CD8-positive, alpha-beta memory T cell (primary cell): Measurements from ENCODE around the gene INHA. TPM values are rescaled to one million over a fixed set of nuclear protein-coding genes. Genes with fewer than 3 reads are reported as not detected.

Source experiments
- CTCF ChIA-PET: fragments of 350-600 bp; sonication (Branson Sonifier 250); formaldehyde crosslinking; loops from one replicate; lab custom pipeline; 2021; ENCODE audit warnings: antibody characterized with exemption; lab: Charles Lee
- POLR2A ChIA-PET: fragments of 350-600 bp; sonication (Branson Sonifier 250); formaldehyde crosslinking; loops from one replicate; lab custom pipeline; 2021; ENCODE audit warnings: antibody characterized with exemption; lab: Charles Lee
- DNase-seq, 5 donors: peaks; one replicate each; pipeline versions ENCODE4 v3.0.0 to v3.0.0-alpha.2; 2020 to 2022; ENCODE audit warnings: mixed read lengths in 1 of 5
- H3K27ac ChIP-seq: one replicate; pipeline ENCODE4 v1.7.0; 2013; ENCODE audit warnings: low read depth, mild to moderate bottlenecking, low read length, moderate library complexity
- H3K27me3 ChIP-seq: 2 replicates; pipeline ENCODE4 v1.7.0; 2013; ENCODE audit warnings: low read length, mild to moderate bottlenecking; ENCODE audit not compliant: insufficient read depth, poor library complexity, severe bottlenecking
- H3K36me3 ChIP-seq: 2 replicates; pipeline ENCODE4 v1.7.0; 2013; ENCODE audit warnings: mild to moderate bottlenecking, low read length, moderate library complexity; ENCODE audit not compliant: insufficient read depth
- H3K4me1 ChIP-seq: 2 replicates; pipeline ENCODE4 v1.7.0; 2013; ENCODE audit warnings: mild to moderate bottlenecking, low read length, moderate library complexity; ENCODE audit not compliant: insufficient read depth
- H3K4me3 ChIP-seq: 2 replicates; pipeline ENCODE4 v1.7.0; 2013; ENCODE audit warnings: mild to moderate bottlenecking, low read length
- H3K9me3 ChIP-seq: 2 replicates; pipeline ENCODE4 v1.7.0; 2013; ENCODE audit warnings: mild to moderate bottlenecking, low read length
- H3K27ac Mint-ChIP-seq, 8 donors: one replicate each; pipeline ENCODE4 v1.8.0; 2020 to 2021; ENCODE audit warnings: mixed read lengths in 8 of 8, mild to moderate bottlenecking in 6 of 8, inconsistent platforms in 3 of 8, moderate library complexity in 3 of 8
- H3K27me3 Mint-ChIP-seq, 2 donors: one replicate each; pipeline ENCODE4 v1.8.0; 2020 to 2021; ENCODE audit warnings: mixed read lengths in 2 of 2, mild to moderate bottlenecking in 1 of 2, moderate library complexity in 1 of 2
- H3K36me3 Mint-ChIP-seq, 3 donors: one replicate each; pipeline ENCODE4 v1.8.0; 2020 to 2021; ENCODE audit warnings: mixed read lengths in 3 of 3, inconsistent platforms in 1 of 3, mild to moderate bottlenecking in 1 of 3
- H3K4me1 Mint-ChIP-seq, 3 donors: one replicate each; pipeline ENCODE4 v1.8.0; 2020 to 2021; ENCODE audit warnings: mixed read lengths in 3 of 3, inconsistent platforms in 1 of 3, mild to moderate bottlenecking in 1 of 3
- H3K4me3 Mint-ChIP-seq, 7 donors: one replicate each; pipeline ENCODE4 v1.8.0; 2020 to 2021; ENCODE audit warnings: mixed read lengths in 7 of 7, mild to moderate bottlenecking in 6 of 7, moderate library complexity in 4 of 7, inconsistent platforms in 2 of 7
- H3K9me3 Mint-ChIP-seq, 5 donors: one replicate each; pipeline ENCODE4 v1.8.0; 2020 to 2022; ENCODE audit warnings: mixed read lengths in 5 of 5, mild to moderate bottlenecking in 3 of 5, moderate library complexity in 2 of 5, inconsistent platforms in 1 of 5
- polyA plus RNA-seq: library from polyadenylated mRNA; unstranded; fragments of 300-500 nt; fragmentation: Illumina TruSeq; gene quantifications from one replicate; pipeline ENCODE4 v1.2.3, GENCODE V29; 2021
- total RNA-seq, 2 experiments: library from RNA; stranded (reverse); gene quantifications; one replicate each; pipeline ENCODE4 v1.2.3, GENCODE V29; 2021

INHA gene
- not detected for total RNA-seq
- polyA plus RNA-seq: not detected

- Mint-ChIP-seq H3K36me3 (no peaks in the 10 kb centered on the region), H3K27me3 (peaks cover 22 to 71% of the 10 kb centered on the region in 2 donors), H3K4me3 (peak within 1 kb of the TSS in 6 of 7 donors; percentile 22 to 81 (median 38)), H3K4me1 (peaks cover 0 to 7% (median 0%) of the 10 kb centered on the region in 3 donors), H3K27ac (no peak within 1 kb of the TSS), H3K9me3 (no peaks in the 10 kb centered on the region)
- DNase-seq: no peak
- Histone ChIP-seq H3K27ac (peak within 1 kb of the TSS; percentile 63), H3K27me3 (peaks cover 12% of the 10 kb centered on the region), H3K4me3 (no peak within 1 kb of the TSS), H3K4me1 (no peaks in the 10 kb centered on the region), H3K9me3 (no peaks in the 10 kb centered on the region), H3K36me3 (no peaks in the 10 kb centered on the region)
- ChIA-PET POLR2A (no interaction called here), CTCF (no interaction called here)
Observed at GRCh38 chr2:219572237-219573001, at the start of gene INHA. Gene INHA, plus strand, starts transcription at chr2:219572310. Its CDS starts 65 bp downstream, at chr2:219572375.

GRCh38 chr2:219523031-219523671 is 49.0 kb upstream of the INHA start:
- H3K9me3 ChIP-seq: no peaks in the 10 kb centered on the region
- no peaks in the 10 kb centered on the region for H3K36me3 ChIP-seq
- ChIA-PET POLR2A (no interaction called here), CTCF (no interaction called here)
- Mint-ChIP-seq H3K9me3 (no peaks in the 10 kb centered on the region), H3K27ac (peak overlapping the region in 1 of 8 donors; percentile 35), H3K27me3 (peaks cover 54 to 86% of the 10 kb centered on the region in 2 donors), H3K36me3 (peaks cover 0 to 4% (median 0%) of the 10 kb centered on the region in 3 donors), H3K4me1 (peaks cover 9 to 14% (median 14%) of the 10 kb centered on the region in 3 donors), H3K4me3 (peak overlapping the region in 4 of 7 donors; percentile 21 to 58 (median 42))
- H3K27me3 ChIP-seq: peaks cover 28% of the 10 kb centered on the region
- DNase-seq: no peak
- peak overlapping the region; percentile 56 for H3K27ac ChIP-seq
- H3K4me3 ChIP-seq: no peak overlapping the region
- peaks cover 4% of the 10 kb centered on the region for H3K4me1 ChIP-seq

- Histone ChIP-seq H3K27me3 (peaks cover 35% of the 10 kb centered on the region), H3K36me3 (no peaks in the 10 kb centered on the region), H3K4me1 (peaks cover 5% of the 10 kb centered on the region), H3K4me3 (no peak overlapping the region), H3K9me3 (no peaks in the 10 kb centered on the region), H3K27ac (no peak overlapping the region)
- CTCF ChIA-PET: interaction anchor here (0.9 to 1.6 kb wide), 4 partner anchors 13 to 66 kb away, joined by 3 to 6 read pairs (median 4); a partner anchor contains a TSS
- POLR2A ChIA-PET: no interaction called here
- Mint-ChIP-seq H3K27me3 (peaks cover 58 to 88% of the 10 kb centered on the region in 2 donors), H3K4me1 (peaks cover 9 to 14% (median 14%) of the 10 kb centered on the region in 3 donors), H3K9me3 (no peaks in the 10 kb centered on the region), H3K27ac (no peak overlapping the region), H3K36me3 (no peaks in the 10 kb centered on the region), H3K4me3 (no peak overlapping the region)
- DNase-seq: no peak
Observed at GRCh38 chr2:219524817-219525216, 47.3 kb upstream of the INHA start.

GRCh38 chr2:219525533-219526232 is 46.4 kb upstream of the INHA start:
- Mint-ChIP-seq H3K27ac (no peak overlapping the region), H3K4me3 (no peak overlapping the region), H3K9me3 (no peaks in the 10 kb centered on the region), H3K27me3 (peaks cover 58 to 88% of the 10 kb centered on the region in 2 donors), H3K36me3 (no peaks in the 10 kb centered on the region), H3K4me1 (peaks cover 9 to 18% (median 14%) of the 10 kb centered on the region in 3 donors)
- ChIA-PET POLR2A (no interaction called here), CTCF (interaction anchor here (1.0 to 7.4 kb wide), 6 partner anchors 14 to 123 kb away, joined by 3 to 102 read pairs (median 4); partner anchors contain the start of gene GMPPA)
- no peak for DNase-seq
- Histone ChIP-seq H3K36me3 (no peaks in the 10 kb centered on the region), H3K4me1 (peaks cover 8% of the 10 kb centered on the region), H3K27ac (peak overlapping the region; percentile 51), H3K9me3 (no peaks in the 10 kb centered on the region), H3K27me3 (peaks cover 42% of the 10 kb centered on the region), H3K4me3 (no peak overlapping the region)

GRCh38 chr2:219526320-219527075 is 45.6 kb upstream of the INHA start:
- Mint-ChIP-seq H3K27ac (no peak overlapping the region), H3K27me3 (peaks cover 54 to 87% of the 10 kb centered on the region in 2 donors), H3K9me3 (no peaks in the 10 kb centered on the region), H3K4me3 (no peak overlapping the region), H3K36me3 (no peaks in the 10 kb centered on the region), H3K4me1 (peaks cover 9 to 18% (median 14%) of the 10 kb centered on the region in 3 donors)
- Histone ChIP-seq H3K4me1 (peaks cover 8% of the 10 kb centered on the region), H3K4me3 (no peak overlapping the region), H3K36me3 (no peaks in the 10 kb centered on the region), H3K27ac (peak overlapping the region; percentile 51), H3K27me3 (peaks cover 43% of the 10 kb centered on the region), H3K9me3 (no peaks in the 10 kb centered on the region)
- POLR2A ChIA-PET: no interaction called here
- CTCF ChIA-PET: interaction anchor here (1.0 to 7.4 kb wide), 7 partner anchors 15 to 124 kb away, joined by 3 to 102 read pairs (median 4); partner anchors contain the start of gene GMPPA
- no peak for DNase-seq

GRCh38 chr2:219527076-219527394 is 45.1 kb upstream of the INHA start:
- H3K4me1 ChIP-seq: peaks cover 8% of the 10 kb centered on the region
- H3K27me3 ChIP-seq: peaks cover 43% of the 10 kb centered on the region
- ChIA-PET CTCF (interaction anchor here (1.1 to 7.4 kb wide), 4 partner anchors 17 to 124 kb away, joined by 6 to 102 read pairs (median 54); partner anchors contain the start of gene GMPPA), POLR2A (no interaction called here)
- Mint-ChIP-seq H3K4me1 (peaks cover 5 to 13% (median 8%) of the 10 kb centered on the region in 3 donors), H3K27ac (no peak overlapping the region), H3K27me3 (peaks cover 48 to 85% of the 10 kb centered on the region in 2 donors), H3K36me3 (no peaks in the 10 kb centered on the region), H3K4me3 (no peak overlapping the region), H3K9me3 (no peaks in the 10 kb centered on the region)
- H3K9me3 ChIP-seq: no peaks in the 10 kb centered on the region
- no peak for DNase-seq
- peak overlapping the region; percentile 51 for H3K27ac ChIP-seq
- no peaks in the 10 kb centered on the region for H3K36me3 ChIP-seq
- no peak overlapping the region for H3K4me3 ChIP-seq

- no peak overlapping the region for H3K27ac ChIP-seq
- H3K9me3 ChIP-seq: no peaks in the 10 kb centered on the region
- H3K9me3 Mint-ChIP-seq: no peaks in the 10 kb centered on the region
- ChIA-PET POLR2A (no interaction called here), CTCF (interaction anchor here (0.7 to 7.4 kb wide), 8 partner anchors 13 to 139 kb away, joined by 3 to 102 read pairs (median 3); partner anchors contain the start of gene GMPPA)
- no peak overlapping the region for H3K4me3 ChIP-seq
- H3K27me3 Mint-ChIP-seq: peaks cover 47 to 84% of the 10 kb centered on the region in 2 donors
- no peak for DNase-seq
- H3K36me3 ChIP-seq: no peaks in the 10 kb centered on the region
- peaks cover 3 to 11% (median 7%) of the 10 kb centered on the region in 3 donors for H3K4me1 Mint-ChIP-seq
- H3K36me3 Mint-ChIP-seq: no peaks in the 10 kb centered on the region
- peaks cover 8% of the 10 kb centered on the region for H3K4me1 ChIP-seq
- H3K27me3 ChIP-seq: peaks cover 43% of the 10 kb centered on the region
- H3K27ac Mint-ChIP-seq: peak overlapping the region in 1 of 8 donors; percentile 16
- no peak overlapping the region for H3K4me3 Mint-ChIP-seq
Observed at GRCh38 chr2:219527472-219527871, 44.6 kb upstream of the INHA start.
